ENCODE results near the gene CRYBA4.
A peak's percentile ranks its signal among the peaks of the same experiment; 100 is the strongest.

GRCh38 chr22:26672590-26673468 lies 51.1 kb downstream of the CRYBA4 start:
- peak; percentile 30 for TF ChIP-seq CTCF (conservative IDR thresholded peaks at IDR 0.05)
- TF ChIP-seq ZFX (IDR thresholded peaks at IDR 0.05), result no peak
